T-helper 22 cell (primary cell): ENCODE measurements around the gene ESF1.

Experiments used
- DNase-seq: peaks from one replicate; pipeline ENCODE4 v3.0.0-alpha.2; 2020; ENCODE audit warnings: low read depth

The ESF1 gene, protein sequence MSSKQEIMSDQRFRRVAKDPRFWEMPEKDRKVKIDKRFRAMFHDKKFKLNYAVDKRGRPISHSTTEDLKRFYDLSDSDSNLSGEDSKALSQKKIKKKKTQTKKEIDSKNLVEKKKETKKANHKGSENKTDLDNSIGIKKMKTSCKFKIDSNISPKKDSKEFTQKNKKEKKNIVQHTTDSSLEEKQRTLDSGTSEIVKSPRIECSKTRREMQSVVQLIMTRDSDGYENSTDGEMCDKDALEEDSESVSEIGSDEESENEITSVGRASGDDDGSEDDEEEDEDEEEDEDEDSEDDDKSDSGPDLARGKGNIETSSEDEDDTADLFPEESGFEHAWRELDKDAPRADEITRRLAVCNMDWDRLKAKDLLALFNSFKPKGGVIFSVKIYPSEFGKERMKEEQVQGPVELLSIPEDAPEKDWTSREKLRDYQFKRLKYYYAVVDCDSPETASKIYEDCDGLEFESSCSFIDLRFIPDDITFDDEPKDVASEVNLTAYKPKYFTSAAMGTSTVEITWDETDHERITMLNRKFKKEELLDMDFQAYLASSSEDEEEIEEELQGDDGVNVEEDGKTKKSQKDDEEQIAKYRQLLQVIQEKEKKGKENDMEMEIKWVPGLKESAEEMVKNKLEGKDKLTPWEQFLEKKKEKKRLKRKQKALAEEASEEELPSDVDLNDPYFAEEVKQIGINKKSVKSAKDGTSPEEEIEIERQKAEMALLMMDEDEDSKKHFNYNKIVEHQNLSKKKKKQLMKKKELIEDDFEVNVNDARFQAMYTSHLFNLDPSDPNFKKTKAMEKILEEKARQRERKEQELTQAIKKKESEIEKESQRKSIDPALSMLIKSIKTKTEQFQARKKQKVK

DNA sequence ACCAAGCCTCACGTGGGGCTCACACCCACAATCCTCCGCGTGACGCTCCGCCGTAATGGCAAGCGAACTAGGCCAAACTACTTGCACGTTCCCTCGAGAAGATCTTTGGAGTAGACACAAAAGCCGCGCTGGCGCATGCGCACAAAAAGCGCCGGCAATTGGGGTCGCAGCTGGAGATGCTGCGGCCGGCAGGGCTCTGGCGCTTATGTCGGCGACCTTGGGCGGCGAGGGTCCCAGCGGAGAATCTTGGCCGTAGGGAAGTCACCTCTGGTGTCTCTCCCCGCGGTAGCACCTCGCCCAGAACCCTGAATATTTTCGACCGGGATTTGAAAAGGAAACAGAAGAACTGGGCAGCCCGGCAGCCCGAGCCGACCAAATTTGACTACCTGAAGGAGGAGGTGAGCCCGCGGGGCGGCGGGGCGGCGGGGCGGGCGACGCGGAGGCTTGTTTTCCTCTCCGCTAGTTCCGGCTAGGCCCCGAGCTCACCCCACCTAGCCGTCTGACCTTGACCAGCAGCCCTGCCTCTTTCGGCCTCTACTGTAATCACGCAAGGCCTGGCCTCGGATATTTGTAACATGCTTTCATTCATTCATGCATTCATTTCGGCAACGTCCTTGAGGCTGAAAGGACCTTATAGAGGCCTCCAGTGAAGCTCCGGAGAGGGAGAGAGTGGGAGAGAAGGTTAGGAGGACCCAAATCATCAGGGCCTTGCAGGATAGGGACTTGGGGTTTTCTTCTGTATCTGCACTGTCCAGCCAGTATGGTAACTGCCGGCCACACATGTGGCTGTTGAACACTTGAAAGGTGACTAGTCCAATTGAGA is at the start of gene ESF1, which contains the start of gene NDUFAF5:
ESF1 (minus strand) TSS at position 27 of the 823 bp plus-strand sequence. CDS start 1,779 bp downstream, outside the sequence.
NDUFAF5 (plus strand) TSS at position 136 of the 823 bp plus-strand sequence; CDS start at position 177, 41 bp downstream.
- peak; percentile 85 for DNase-seq

DNA sequence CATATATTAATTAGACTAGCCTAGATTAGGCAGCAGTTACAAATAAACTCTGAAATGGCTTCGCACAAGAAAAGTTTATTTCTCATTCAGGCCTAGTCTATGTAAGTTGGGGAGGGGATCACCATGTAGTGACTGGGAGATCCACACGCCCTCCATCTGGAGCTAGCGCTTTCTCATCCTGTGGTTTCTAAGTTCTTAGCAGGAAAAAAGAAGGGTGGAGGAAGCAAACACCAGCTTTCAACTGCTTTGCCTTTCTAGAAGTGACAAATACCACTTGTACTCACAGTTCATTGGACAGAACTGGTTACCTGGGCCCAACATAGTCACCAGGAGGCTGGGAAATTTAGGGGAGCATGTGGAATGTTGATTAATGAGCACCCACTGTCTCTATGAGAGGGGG is 46.8 kb upstream of the ESF1 start:
- DNase-seq = no peak

DNA sequence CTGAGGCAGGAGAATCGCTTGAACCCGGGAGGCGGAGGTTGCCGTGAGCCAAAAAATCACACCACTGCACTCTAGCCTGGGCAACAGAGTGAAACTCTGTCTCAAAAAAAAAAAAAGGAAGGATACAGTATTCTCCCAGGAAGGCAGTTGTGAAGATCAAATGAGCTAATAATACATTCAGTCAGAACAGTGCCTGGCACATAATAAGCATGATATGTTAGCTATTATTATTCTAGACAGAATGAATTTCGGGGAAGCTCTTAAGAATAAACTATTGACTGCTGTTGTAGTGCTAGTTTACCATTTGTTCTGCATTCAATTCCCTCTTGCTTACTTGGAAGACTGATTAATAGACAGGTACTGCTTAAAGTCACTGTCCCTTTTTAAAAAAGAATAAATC is 40.7 kb upstream of the ESF1 start:
- no peak for DNase-seq

DNA sequence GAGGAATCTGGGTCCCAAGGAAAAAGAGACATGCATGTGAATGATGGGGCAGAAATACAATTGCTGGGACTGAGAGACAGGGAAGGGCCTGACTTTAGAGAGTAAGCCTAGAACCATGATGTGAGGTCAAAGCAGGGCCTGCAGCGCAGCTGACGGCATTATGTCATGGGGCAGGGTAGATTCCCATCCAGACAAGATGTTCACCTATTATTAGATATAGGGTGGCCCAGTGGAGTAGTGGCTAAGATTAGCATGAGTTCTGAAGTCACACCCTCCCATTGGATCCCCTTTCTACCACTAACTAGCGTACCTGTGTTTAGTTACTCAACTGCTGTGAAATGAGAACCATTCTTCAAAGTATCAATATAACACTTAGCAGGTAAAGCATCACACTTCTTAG is 39.7 kb upstream of the ESF1 start:
- no peak for DNase-seq

DNA sequence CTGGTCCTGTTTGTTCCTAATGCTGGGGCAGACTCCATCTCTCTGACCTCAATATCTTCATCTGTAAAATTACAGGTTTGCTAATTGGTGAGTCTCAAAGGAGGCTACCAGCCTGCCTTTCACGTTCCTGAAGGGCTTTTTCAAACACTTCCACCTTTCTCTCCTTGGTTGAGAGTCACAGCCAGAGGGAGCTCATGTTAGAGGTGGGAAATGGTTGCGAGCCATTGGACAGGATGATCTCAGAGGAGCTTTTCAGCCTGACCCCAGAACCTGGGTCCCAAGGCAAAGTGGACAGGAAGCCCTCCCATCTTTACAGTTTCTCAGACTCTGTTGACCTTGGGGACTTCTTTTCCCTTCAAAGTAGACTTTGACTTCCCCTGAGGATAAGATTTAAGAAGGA is 37.7 kb upstream of the ESF1 start:
- DNase-seq = no peak

- DNase-seq = no peak
These were observed 37.2 kb upstream of the ESF1 start for GRCh38 chr20:13821876-13822275.

GRCh38 chr20:13819885-13820645 is 35.3 kb upstream of the ESF1 start:
- DNase-seq = no peak

DNA sequence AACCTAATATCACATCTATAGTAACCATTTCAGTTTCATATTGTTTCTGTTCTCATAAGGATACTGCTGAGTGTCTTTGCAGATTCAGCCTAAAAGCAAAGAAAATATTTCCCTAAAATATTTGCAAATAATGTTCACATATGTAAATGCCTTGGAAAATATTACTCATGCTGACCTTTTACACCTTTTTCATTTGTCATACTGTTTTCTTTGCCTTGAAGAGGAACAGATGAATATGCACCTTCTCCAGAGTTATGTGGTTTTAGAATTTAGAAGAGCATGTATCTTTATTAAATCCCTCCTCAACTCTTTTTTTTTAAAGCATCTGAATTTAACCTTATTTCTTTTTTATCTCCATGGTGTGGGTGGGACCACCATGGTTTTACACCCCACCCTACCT is 32.6 kb upstream of the ESF1 start:
- no peak for DNase-seq

DNA sequence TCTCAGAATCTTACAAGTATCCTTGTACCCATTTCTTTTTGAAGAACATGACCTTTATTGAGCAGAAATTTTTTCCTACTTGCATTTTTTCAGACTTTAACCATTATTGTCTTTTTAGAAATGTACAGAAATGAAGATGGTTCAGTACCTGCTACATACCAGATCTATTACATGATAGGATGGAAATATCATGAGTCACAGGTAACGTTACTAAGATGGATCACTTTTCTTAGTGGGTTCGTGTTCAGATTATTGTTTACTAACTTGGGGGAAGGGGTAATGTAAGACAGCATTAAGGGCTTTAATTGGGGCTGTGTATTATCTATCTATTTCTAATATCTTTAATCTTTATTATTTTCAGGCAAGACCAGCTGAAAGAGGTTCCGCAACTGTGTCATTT is 32.0 kb upstream of the ESF1 start:
- DNase-seq = no peak

DNA sequence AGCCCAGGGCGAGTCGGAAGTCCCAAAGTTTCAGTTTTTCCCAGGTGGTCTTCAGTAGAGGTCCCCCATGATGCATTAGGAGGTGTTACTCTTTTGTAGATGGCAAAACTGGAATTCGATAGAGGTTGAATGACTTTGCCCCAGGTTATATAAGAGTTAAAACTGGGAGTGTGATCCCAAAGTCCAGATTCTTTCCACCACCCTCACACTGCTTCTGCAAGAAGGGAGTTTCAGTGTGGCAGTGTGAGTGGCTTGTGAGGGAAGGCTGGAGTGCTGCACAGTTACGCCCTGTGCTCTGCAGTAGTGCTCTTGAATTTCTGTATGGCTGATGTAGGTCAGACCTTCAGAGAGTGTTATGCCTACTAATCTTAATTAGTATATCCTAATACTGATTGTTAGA is 30.0 kb upstream of the ESF1 start:
- DNase-seq = no peak

- DNase-seq = no peak
These were observed 29.2 kb upstream of the ESF1 start for GRCh38 chr20:13813910-13814309.

- no peak for DNase-seq
These were observed 25.7 kb upstream of the ESF1 start for GRCh38 chr20:13810446-13810845.

DNA sequence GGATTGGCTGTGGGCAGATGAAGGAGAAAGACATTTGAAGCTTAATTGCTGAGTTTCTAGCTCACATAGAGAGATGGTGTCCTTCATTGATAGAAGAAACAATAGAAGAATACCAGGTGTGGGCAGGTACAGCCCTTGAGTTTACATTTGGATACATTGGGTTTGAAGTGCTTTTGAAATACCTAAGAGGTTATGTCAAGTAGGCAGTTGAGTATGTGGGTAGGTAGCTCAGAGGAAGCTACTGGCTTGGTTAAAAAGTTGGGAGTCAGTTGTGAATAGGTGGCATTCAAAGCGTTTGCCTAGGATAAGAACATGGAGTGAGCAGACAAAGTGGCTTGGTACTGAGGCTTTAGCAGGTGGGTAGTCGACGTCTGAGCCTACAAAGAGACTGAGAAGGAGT is 25.1 kb upstream of the ESF1 start:
- no peak for DNase-seq

DNA sequence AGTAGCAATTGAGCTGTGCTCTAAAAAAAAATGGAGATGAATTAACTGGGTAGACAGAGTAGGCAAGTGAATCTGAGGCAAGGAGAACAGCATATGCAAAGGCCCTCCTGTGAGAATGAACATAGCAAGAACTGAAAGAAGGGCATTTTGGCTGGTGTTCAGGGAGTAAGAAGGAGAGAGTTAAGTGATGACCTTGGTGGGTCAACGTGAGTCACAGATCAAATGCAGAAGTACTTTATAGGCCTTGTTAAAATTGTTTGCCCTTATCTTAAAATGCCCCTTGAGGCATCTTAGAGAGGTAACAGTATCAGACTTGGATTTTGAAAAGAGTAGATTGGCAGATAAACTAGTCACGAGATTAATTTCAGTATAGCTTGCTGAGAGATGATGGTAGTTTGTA is 24.7 kb upstream of the ESF1 start:
- DNase-seq = no peak

DNA sequence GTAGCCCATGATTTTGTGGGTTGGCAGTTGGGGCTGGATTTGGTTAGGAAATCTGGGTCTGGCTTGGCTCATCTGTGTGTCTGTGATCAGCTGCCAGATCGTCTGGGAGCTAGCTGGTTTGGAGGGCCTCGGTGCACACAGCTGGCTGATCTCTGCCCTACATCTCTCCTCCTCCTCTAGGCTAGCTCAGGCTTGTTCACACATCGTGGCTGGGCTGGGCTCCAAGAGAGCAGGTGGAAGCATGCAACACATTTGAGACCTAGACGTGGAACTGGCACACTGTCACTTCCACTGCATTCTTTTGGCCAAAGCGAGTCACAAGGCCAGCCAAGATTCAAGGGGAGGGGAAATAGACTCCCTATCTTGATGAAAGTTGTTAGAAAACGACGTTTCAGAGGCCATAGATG is 16.0 kb upstream of the ESF1 start:
- DNase-seq = no peak

DNA sequence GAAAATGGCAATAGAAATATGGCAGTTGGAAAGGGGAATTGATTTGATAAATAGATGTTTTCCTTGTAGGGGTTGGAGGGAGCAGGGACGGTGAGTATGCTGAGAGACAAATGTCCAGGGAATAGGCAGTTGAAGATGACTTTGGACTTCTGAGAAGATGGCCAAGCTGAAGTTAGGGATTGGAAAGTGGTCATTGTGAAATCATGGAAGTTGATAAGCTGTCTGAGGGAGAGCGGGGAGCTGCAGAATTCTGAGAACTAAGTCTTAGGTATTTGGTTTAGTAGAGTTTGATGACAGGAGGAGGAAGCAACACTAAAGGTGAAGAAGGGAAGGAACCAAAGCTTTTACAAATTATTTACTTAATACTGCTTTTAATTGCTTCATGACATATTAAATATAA is 15.3 kb upstream of the ESF1 start:
- no peak for DNase-seq

GRCh38 chr20:13799040-13799439 is 14.3 kb upstream of the ESF1 start:
- no peak for DNase-seq

- DNase-seq = no peak
These were observed 9.9 kb upstream of the ESF1 start for GRCh38 chr20:13794667-13795066.

GRCh38 chr20:13793001-13793400 is 8.3 kb upstream of the ESF1 start:
- no peak for DNase-seq

- DNase-seq = no peak
These were observed 7.1 kb upstream of the ESF1 start for GRCh38 chr20:13791540-13792459.
